ENCODE results near the gene DISP1. TPM values are rescaled to one million over a fixed set of nuclear protein-coding genes. Genes with fewer than 3 reads are reported as not detected.

DISP1 gene
- total RNA-seq, 2 donors from 2014 or later: 4.9 to 43.1 TPM

GRCh38 chr1:222811671-222812070 lies 3.2 kb upstream of the DISP1 start:
- TF ChIP-seq POLR2A (IDR thresholded peaks at IDR 0.05) (no peak), CTCF (IDR thresholded peaks at IDR 0.05) (no peak), POLR2AphosphoS5 (IDR thresholded peaks at IDR 0.05) (no peak)
- intact Hi-C loops (cut with DNase I): no loop called here
- Histone ChIP-seq H3K27me3 (replicated peaks; ENCODE audit: insufficient read depth) (no peaks in the 10 kb centered on the region), H3K4me1 (replicated peaks) (no peaks in the 10 kb centered on the region), H3K27ac (no peak overlapping the region), H3K36me3 (no peaks in the 10 kb centered on the region), H3K9me3 (no peaks in the 10 kb centered on the region), H3K4me3 (no peak overlapping the region)
- 87% methylated on average over 4 of the region's 4 CpGs for WGBS
- DNase-seq (ENCODE audit: low spot score): no peak

- 59% methylated on average over 14 of the region's 14 CpGs for WGBS
- Histone ChIP-seq H3K27me3 (replicated peaks; ENCODE audit: insufficient read depth) (no peaks in the 10 kb centered on the region), H3K9me3 (no peaks in the 10 kb centered on the region), H3K4me3 (peak overlapping the region in 1 of 2 donors; percentile 90), H3K36me3 (no peaks in the 10 kb centered on the region), H3K27ac (peak overlapping the region in 1 of 2 donors; percentile 92), H3K4me1 (replicated peaks) (no peaks in the 10 kb centered on the region)
- no peak for DNase-seq (ENCODE audit: low spot score)
- TF ChIP-seq POLR2AphosphoS5 (IDR thresholded peaks at IDR 0.05) (no peak), POLR2A (IDR thresholded peaks at IDR 0.05) (no peak), CTCF (IDR thresholded peaks at IDR 0.05) (no peak)
- intact Hi-C loops (cut with DNase I): no loop called here
Measured at GRCh38 chr1:222813866-222814535, 838 bp upstream of the DISP1 start.

GRCh38 chr1:222815440-222815765 lies 564 bp downstream of the DISP1 start:
- no peaks in the 10 kb centered on the region for H3K27me3 ChIP-seq (replicated peaks; ENCODE audit: insufficient read depth)
- TF ChIP-seq POLR2A (IDR thresholded peaks at IDR 0.05) (no peak), CTCF (IDR thresholded peaks at IDR 0.05) (no peak)
- intact Hi-C loops (cut with DNase I): no loop called here
- H3K27ac ChIP-seq: peak overlapping the region; percentile 92 to 94
- no peaks in the 10 kb centered on the region for H3K36me3 ChIP-seq
- peak overlapping the region; percentile 83 to 90 for H3K4me3 ChIP-seq
- WGBS: 4% methylated on average over 11 of the region's 11 CpGs
- no peaks in the 10 kb centered on the region for H3K4me1 ChIP-seq (replicated peaks)
- no peaks in the 10 kb centered on the region for H3K9me3 ChIP-seq
- DNase-seq (ENCODE audit: low spot score): no peak

- Histone ChIP-seq H3K9me3 (no peaks in the 10 kb centered on the region), H3K4me3 (no peak overlapping the region), H3K4me1 (replicated peaks) (no peaks in the 10 kb centered on the region), H3K36me3 (no peaks in the 10 kb centered on the region), H3K27me3 (replicated peaks; ENCODE audit: insufficient read depth) (no peaks in the 10 kb centered on the region), H3K27ac (no peak overlapping the region)
- TF ChIP-seq POLR2AphosphoS5 (IDR thresholded peaks at IDR 0.05) (no peak), POLR2A (IDR thresholded peaks at IDR 0.05) (no peak), CTCF (IDR thresholded peaks at IDR 0.05) (no peak)
- DNase-seq (ENCODE audit: low spot score): no peak
- WGBS: 66% methylated on average over 1 of the region's 1 CpG
- intact Hi-C loops (cut with DNase I): no loop called here
Measured at GRCh38 chr1:222817529-222817928, 2.7 kb downstream of the DISP1 start.

GRCh38 chr1:222818171-222818570 lies 3.3 kb downstream of the DISP1 start:
- intact Hi-C loops (cut with DNase I): no loop called here
- Histone ChIP-seq H3K27me3 (replicated peaks; ENCODE audit: insufficient read depth) (no peaks in the 10 kb centered on the region), H3K36me3 (no peaks in the 10 kb centered on the region), H3K9me3 (no peaks in the 10 kb centered on the region), H3K4me3 (no peak overlapping the region), H3K4me1 (replicated peaks) (no peaks in the 10 kb centered on the region), H3K27ac (no peak overlapping the region)
- WGBS: 95% methylated on average over 1 of the region's 1 CpG
- DNase-seq (ENCODE audit: low spot score): no peak
- TF ChIP-seq POLR2A (IDR thresholded peaks at IDR 0.05): no peak
- TF ChIP-seq CTCF (IDR thresholded peaks at IDR 0.05): no peak

Data from prostate gland (tissue), 2 donors.